K562 (cell line): ENCODE measurements around the gene PRSS38. TPM values are rescaled to one million over a fixed set of nuclear protein-coding genes. Genes with fewer than 3 reads are reported as not detected.

Experiments
- BDP1 ChIP-seq: IDR thresholded peaks from 3 replicates; pipeline ENCODE4 v1.6.1; 2011; ENCODE audit not compliant: insufficient read length, insufficient read depth
- BHLHE40 ChIP-seq: IDR thresholded peaks from 2 replicates; pipeline ENCODE4 v1.6.1; 2011; ENCODE audit warnings: low read length, improper control_type of control experiment
- BMI1 ChIP-seq: fragments of 150-350 bp; IDR thresholded peaks from 2 replicates; pipeline ENCODE4 v1.6.1; 2014; ENCODE audit warnings: low read length
- CSDE1 ChIP-seq, 2 experiments: fragments of 450-650 bp; IDR thresholded peaks; 2 replicates each; pipeline ENCODE4 v1.6.1; 2016; ENCODE audit warnings: mild to moderate bottlenecking in 1 of 2
- CTBP1 ChIP-seq: fragments of 450-650 bp; IDR thresholded peaks from 2 replicates; pipeline ENCODE4 v1.6.1; 2016; ENCODE audit warnings: borderline replicate concordance
- FOXK1 ChIP-seq: sonication (generic); formaldehyde crosslinking; IDR thresholded peaks from 2 replicates; pipeline ENCODE4 v1.8.0; 2022; ENCODE audit warnings: missing genetic modification reagents, mild to moderate bottlenecking, borderline replicate concordance
- FOXK2 ChIP-seq, 2 experiments: fragments of 450-650 bp; IDR thresholded peaks in 1 of 2; conservative IDR thresholded peaks in 1 of 2; 2 replicates each; pipeline ENCODE4 v1.6.1; 2016; ENCODE audit warnings: low read depth in 2 of 2, mild to moderate bottlenecking in 1 of 2
- MECOM ChIP-seq: fragments of 250-450 bp; sonication (Bioruptor Pico); IDR thresholded peaks from 2 replicates; pipeline ENCODE4 v1.8.0; 2022; ENCODE audit warnings: inconsistent platforms
- POLR2B ChIP-seq: fragments of 450-650 bp; IDR thresholded peaks from 2 replicates; pipeline ENCODE4 v1.6.1; 2018; ENCODE audit warnings: low read depth; ENCODE audit not compliant: partially characterized antibody
- POLR3A ChIP-seq: IDR thresholded peaks from 2 replicates; pipeline ENCODE4 v1.6.1; 2011; ENCODE audit warnings: borderline replicate concordance, mild to moderate bottlenecking, moderate library complexity; ENCODE audit not compliant: insufficient read length, insufficient read depth; ENCODE audit errors: extremely low read depth
- PTBP1 ChIP-seq: fragments of 200-400 bp; formaldehyde crosslinking; IDR thresholded peaks from 2 replicates; pipeline ENCODE4 v1.6.1; 2017; ENCODE audit warnings: low read depth, low read length
- RCOR1 ChIP-seq, 2 experiments: IDR thresholded peaks; 2 replicates each; pipeline ENCODE4 v1.6.1; 2012; ENCODE audit warnings: low read depth in 2 of 2, low read length in 2 of 2, borderline replicate concordance in 1 of 2, improper control_type of control experiment in 1 of 2
- ZNF133 ChIP-seq: fragments of 250-450 bp; sonication (Bioruptor Pico); IDR thresholded peaks from 2 replicates; pipeline ENCODE4 v1.4.0; 2020; ENCODE audit warnings: mild to moderate bottlenecking
- ZNF384 ChIP-seq: IDR thresholded peaks from 2 replicates; pipeline ENCODE4 v1.6.1; 2012; ENCODE audit warnings: low read depth, low read length, improper control_type of control experiment
- ZNF79 ChIP-seq: fragments of 250-450 bp; sonication (Bioruptor Pico); IDR thresholded peaks from 2 replicates; pipeline ENCODE4 v1.4.0; 2020; ENCODE audit warnings: low read depth, mild to moderate bottlenecking, moderate library complexity
- ZNF830 ChIP-seq: fragments of 250-450 bp; sonication (Bioruptor Pico); IDR thresholded peaks from 2 replicates; pipeline ENCODE4 v1.5.0; 2021; ENCODE audit warnings: mild to moderate bottlenecking
- polyA plus RNA-seq, 8 experiments: library from polyadenylated mRNA; depleted of rRNA in 4 of 8; stranded (reverse) in 5 of 8; unstranded in 3 of 8; fragments of >200 nt; fragmentation: Nextera tagmentation in 2 of 8; fragmentation: Illumina TruSeq in 1 of 8; extraction: Ambion mirVana in 2 of 8; extraction: Trizol in 1 of 8; gene quantifications; 2 replicates each; pipeline versions ENCODE4 v1.2.1 to v1.2.3, GENCODE V29; 2011 to 2014; ENCODE audit warnings: inconsistent platforms in 1 of 8, missing spikeins in 1 of 8
- total RNA-seq, 7 experiments: library from RNA; depleted of rRNA in 6 of 7; stranded (reverse); fragments of >200 nt in 6 of 7; fragmentation: Illumina TruSeq in 2 of 7; extraction: Trizol in 2 of 7; gene quantifications; 2 replicates each; pipeline versions ENCODE4 v1.2.1 to v1.2.3, GENCODE V29; 2011 to 2021; ENCODE audit warnings: low replicate concordance in 1 of 7
- TF ChIP-seq, protein P1 (sequence below): fragments of 200-400 bp; formaldehyde crosslinking; IDR thresholded peaks from 2 replicates; pipeline ENCODE4 v1.6.1; 2017; ENCODE audit warnings: mild to moderate bottlenecking, low read depth, low read length, moderate library complexity
- TF ChIP-seq, protein P2 (sequence below): sonication (generic); formaldehyde crosslinking; IDR thresholded peaks from 2 replicates; pipeline ENCODE4 v1.8.1; 2023; ENCODE audit warnings: missing genetic modification reagents, mild to moderate bottlenecking, borderline replicate concordance
- TF ChIP-seq, protein P3 (sequence below): fragments of 250-450 bp; sonication (Bioruptor Pico); IDR thresholded peaks from 2 replicates; pipeline ENCODE4 v1.5.0; 2020; ENCODE audit warnings: mild to moderate bottlenecking, borderline replicate concordance

PRSS38 gene
- total and polyA plus RNA-seq, 9 of the 15 experiments (the other 6 are each of a cell fraction or from before 2014, with no cell fraction given) = 0.09 to 0.14 TPM; not detected in 7

DNA sequence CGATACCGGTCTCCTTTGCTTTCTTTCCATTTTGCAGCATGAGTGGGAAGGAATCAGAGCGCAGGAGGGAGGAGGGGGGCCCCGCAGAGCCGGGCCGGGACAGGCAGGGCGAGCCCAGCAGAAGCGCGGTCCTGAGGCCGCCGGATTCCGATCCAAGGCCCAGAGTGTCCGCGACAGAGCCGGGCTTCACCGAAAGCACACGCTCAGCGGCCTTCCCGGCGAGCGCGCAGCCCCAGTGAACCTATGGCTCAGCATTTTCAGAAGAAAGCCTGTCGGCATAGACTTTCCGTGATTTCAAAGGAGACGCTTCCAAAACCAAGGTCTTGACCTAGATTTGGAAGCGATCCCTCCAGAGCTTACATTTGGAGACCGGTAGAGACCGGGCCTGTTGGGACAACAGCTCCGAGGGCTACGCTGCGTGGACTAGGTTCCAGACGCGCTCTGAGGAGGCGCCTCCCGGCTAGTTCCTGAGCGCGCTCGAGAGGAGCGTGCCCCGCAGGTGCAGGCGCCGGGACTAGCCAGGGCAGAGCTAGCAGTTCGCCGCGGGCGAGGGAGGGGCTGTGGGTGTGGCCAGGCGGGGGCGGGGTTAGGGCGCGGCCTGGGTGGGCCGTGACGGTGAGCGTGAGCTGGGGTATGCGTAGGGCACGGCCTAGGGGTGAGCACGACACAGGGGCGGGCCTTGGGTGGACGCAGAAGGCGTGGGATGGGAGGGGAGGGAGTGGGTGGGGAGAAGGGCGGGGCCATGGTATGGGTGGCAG, 27.8 kb upstream of the PRSS38 start (continued):
- TF ChIP-seq, protein P1, sequence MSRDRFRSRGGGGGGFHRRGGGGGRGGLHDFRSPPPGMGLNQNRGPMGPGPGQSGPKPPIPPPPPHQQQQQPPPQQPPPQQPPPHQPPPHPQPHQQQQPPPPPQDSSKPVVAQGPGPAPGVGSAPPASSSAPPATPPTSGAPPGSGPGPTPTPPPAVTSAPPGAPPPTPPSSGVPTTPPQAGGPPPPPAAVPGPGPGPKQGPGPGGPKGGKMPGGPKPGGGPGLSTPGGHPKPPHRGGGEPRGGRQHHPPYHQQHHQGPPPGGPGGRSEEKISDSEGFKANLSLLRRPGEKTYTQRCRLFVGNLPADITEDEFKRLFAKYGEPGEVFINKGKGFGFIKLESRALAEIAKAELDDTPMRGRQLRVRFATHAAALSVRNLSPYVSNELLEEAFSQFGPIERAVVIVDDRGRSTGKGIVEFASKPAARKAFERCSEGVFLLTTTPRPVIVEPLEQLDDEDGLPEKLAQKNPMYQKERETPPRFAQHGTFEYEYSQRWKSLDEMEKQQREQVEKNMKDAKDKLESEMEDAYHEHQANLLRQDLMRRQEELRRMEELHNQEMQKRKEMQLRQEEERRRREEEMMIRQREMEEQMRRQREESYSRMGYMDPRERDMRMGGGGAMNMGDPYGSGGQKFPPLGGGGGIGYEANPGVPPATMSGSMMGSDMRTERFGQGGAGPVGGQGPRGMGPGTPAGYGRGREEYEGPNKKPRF = no peak
- TF ChIP-seq, protein P2, sequence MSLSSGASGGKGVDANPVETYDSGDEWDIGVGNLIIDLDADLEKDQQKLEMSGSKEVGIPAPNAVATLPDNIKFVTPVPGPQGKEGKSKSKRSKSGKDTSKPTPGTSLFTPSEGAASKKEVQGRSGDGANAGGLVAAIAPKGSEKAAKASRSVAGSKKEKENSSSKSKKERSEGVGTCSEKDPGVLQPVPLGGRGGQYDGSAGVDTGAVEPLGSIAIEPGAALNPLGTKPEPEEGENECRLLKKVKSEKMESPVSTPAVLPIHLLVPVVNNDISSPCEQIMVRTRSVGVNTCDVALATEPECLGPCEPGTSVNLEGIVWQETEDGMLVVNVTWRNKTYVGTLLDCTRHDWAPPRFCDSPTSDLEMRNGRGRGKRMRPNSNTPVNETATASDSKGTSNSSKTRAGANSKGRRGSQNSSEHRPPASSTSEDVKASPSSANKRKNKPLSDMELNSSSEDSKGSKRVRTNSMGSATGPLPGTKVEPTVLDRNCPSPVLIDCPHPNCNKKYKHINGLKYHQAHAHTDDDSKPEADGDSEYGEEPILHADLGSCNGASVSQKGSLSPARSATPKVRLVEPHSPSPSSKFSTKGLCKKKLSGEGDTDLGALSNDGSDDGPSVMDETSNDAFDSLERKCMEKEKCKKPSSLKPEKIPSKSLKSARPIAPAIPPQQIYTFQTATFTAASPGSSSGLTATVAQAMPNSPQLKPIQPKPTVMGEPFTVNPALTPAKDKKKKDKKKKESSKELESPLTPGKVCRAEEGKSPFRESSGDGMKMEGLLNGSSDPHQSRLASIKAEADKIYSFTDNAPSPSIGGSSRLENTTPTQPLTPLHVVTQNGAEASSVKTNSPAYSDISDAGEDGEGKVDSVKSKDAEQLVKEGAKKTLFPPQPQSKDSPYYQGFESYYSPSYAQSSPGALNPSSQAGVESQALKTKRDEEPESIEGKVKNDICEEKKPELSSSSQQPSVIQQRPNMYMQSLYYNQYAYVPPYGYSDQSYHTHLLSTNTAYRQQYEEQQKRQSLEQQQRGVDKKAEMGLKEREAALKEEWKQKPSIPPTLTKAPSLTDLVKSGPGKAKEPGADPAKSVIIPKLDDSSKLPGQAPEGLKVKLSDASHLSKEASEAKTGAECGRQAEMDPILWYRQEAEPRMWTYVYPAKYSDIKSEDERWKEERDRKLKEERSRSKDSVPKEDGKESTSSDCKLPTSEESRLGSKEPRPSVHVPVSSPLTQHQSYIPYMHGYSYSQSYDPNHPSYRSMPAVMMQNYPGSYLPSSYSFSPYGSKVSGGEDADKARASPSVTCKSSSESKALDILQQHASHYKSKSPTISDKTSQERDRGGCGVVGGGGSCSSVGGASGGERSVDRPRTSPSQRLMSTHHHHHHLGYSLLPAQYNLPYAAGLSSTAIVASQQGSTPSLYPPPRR (CRISPR knock-in tag) = no peak
- TF ChIP-seq BDP1 = no peak
- peak; percentile 16; the same call in 1 of the 2 replicates for TF ChIP-seq CTBP1
- TF ChIP-seq ZNF79 (CRISPR knock-in tag) = no peak
- TF ChIP-seq POLR2B = no peak
- TF ChIP-seq POLR3A = no peak
- peak in 1 of 2 experiments; percentile 51; a peak in 1 of 4 replicates for TF ChIP-seq RCOR1 (IDR thresholded peaks at IDR 0.05; ENCODE audit: borderline replicate concordance in 1 of 2, low read depth in 2 of 2, low read length in 2 of 2)
- no peak for TF ChIP-seq ZNF384
- TF ChIP-seq PTBP1 = no peak
- peak; percentile 67 for TF ChIP-seq BHLHE40
- TF ChIP-seq FOXK1 (CRISPR knock-in tag) = no peak
- TF ChIP-seq ZNF133 (CRISPR knock-in tag) = no peak
- TF ChIP-seq CSDE1 (IDR thresholded peaks at IDR 0.05) = no peak
- no peak for TF ChIP-seq BMI1
- TF ChIP-seq ZNF830 (CRISPR knock-in tag) = 0 out of 2 replicates have a peak, but pooled peaks have one; percentile 68
- TF ChIP-seq MECOM (CRISPR knock-in tag) = no peak
- no peak for TF ChIP-seq FOXK2 (conservative IDR thresholded peaks at IDR 0.05 in 1 of 2, IDR thresholded peaks at IDR 0.05 in 1 of 2; ENCODE audit: low read depth in 2 of 2)
- TF ChIP-seq, protein P3, sequence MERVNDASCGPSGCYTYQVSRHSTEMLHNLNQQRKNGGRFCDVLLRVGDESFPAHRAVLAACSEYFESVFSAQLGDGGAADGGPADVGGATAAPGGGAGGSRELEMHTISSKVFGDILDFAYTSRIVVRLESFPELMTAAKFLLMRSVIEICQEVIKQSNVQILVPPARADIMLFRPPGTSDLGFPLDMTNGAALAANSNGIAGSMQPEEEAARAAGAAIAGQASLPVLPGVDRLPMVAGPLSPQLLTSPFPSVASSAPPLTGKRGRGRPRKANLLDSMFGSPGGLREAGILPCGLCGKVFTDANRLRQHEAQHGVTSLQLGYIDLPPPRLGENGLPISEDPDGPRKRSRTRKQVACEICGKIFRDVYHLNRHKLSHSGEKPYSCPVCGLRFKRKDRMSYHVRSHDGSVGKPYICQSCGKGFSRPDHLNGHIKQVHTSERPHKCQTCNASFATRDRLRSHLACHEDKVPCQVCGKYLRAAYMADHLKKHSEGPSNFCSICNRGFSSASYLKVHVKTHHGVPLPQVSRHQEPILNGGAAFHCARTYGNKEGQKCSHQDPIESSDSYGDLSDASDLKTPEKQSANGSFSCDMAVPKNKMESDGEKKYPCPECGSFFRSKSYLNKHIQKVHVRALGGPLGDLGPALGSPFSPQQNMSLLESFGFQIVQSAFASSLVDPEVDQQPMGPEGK = no peak
